Measurements from ENCODE around the gene RAB43. TPM values are rescaled to one million over a fixed set of nuclear protein-coding genes. Genes with fewer than 3 reads are reported as not detected.

RAB43 gene
- total RNA-seq, 1 experiment from 2014 or later: 2.9 TPM

DNA sequence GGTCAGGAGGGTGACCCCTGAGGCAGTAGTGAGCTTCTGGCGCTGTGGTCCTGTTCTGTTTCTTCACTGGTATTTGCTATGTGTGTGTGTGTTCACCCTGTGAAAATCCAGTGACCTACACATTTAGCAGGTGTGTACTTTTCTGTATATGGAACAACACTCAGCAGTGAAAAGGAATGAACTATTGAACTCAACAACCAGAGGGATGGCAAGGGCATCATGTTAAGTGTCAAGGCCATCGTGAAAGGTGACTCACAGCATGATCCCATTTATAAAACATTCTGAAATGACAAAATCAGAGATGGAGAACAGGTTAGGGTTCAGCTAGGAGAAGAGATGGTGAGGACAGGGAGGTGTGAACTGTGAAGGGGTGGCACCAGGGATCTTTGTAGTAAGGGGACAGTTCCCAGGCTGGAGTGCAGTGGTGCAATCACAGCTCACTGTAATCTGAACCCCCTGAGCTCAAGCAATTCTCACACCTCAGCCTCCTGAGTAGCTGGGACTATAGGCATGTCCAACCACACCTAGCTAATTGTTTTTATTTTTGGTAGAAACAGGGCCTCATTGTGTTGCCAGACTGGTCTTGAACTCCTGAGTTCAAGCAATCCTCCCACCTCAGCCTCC, 10.0 kb upstream of the RAB43 start:
- BruUV-seq (replicated peaks): no TSS peak
- intact Hi-C loops (cut with micrococcal nuclease; ENCODE audit: unreplicated experiment): no loop called here
- peaks cover 48% of the 10 kb centered on the region for H3K36me3 ChIP-seq (ENCODE audit: insufficient read depth, low read length, poor library complexity, severe bottlenecking)
- no peak overlapping the region for H3K4me3 ChIP-seq (ENCODE audit: low read depth, low read length, poor library complexity, severe bottlenecking)
- H3K9me3 ChIP-seq (ENCODE audit: low read depth, low read length, poor library complexity, severe bottlenecking): no peaks in the 10 kb centered on the region
- H3K27ac ChIP-seq (ENCODE audit: low read depth, low read length, poor library complexity, severe bottlenecking): no peak overlapping the region
- TF ChIP-seq CTCF (conservative IDR thresholded peaks at IDR 0.05; ENCODE audit: low read depth, low read length): no peak
- TF ChIP-seq EZH2 (IDR thresholded peaks at IDR 0.05; ENCODE audit: borderline replicate concordance, low read depth, low read length, poor library complexity, severe bottlenecking): no peak
- H3K27me3 ChIP-seq (replicated peaks; ENCODE audit: insufficient read depth, low read depth, low read length, poor library complexity): no peaks in the 10 kb centered on the region
- POLR2A ChIA-PET (ENCODE audit: low non-redundant PET): no interaction called here
- CTCF ChIA-PET: no interaction called here
- no peak for DNase-seq (ENCODE audit: low spot score)
- H3K4me1 ChIP-seq (ENCODE audit: insufficient read depth, low read length, poor library complexity, severe bottlenecking): no peaks in the 10 kb centered on the region

DNA sequence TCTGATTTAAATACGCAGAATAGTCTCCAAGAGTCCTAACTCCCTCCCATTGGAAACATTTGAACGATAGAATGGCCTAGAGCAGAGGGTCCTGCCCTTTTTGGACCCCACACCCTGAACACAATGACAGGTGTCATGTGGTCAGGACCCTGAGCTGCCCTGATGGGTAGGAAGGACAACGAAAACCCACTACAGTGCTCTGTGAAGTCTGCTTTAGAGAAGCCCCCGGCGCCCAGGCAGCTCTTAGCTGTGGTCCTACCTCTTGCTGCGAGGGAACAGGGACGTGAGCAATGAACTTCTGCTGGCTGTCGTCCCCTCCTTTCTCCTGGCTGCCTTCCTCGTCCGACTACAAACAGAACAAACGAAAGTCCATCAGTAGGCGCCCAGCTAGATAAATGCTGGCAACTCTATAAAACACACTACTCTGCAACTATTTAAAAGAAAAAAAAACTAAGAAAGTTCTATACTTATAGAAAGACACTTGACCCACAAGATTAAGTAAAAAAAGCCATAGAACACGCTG, 8.7 kb upstream of the RAB43 start:
- Histone ChIP-seq H3K4me3 (ENCODE audit: low read depth, low read length, poor library complexity, severe bottlenecking) (no peak overlapping the region), H3K9me3 (ENCODE audit: low read depth, low read length, poor library complexity, severe bottlenecking) (no peaks in the 10 kb centered on the region), H3K27me3 (replicated peaks; ENCODE audit: insufficient read depth, low read depth, low read length, poor library complexity) (no peaks in the 10 kb centered on the region), H3K27ac (ENCODE audit: low read depth, low read length, poor library complexity, severe bottlenecking) (no peak overlapping the region), H3K4me1 (ENCODE audit: insufficient read depth, low read length, poor library complexity, severe bottlenecking) (no peaks in the 10 kb centered on the region), H3K36me3 (ENCODE audit: insufficient read depth, low read length, poor library complexity, severe bottlenecking) (peaks cover 48% of the 10 kb centered on the region)
- BruUV-seq (replicated peaks): no TSS peak
- no peak for TF ChIP-seq CTCF (conservative IDR thresholded peaks at IDR 0.05; ENCODE audit: low read depth, low read length)
- TF ChIP-seq EZH2 (IDR thresholded peaks at IDR 0.05; ENCODE audit: borderline replicate concordance, low read depth, low read length, poor library complexity, severe bottlenecking): no peak
- no peak for DNase-seq (ENCODE audit: low spot score)
- intact Hi-C loops (cut with micrococcal nuclease; ENCODE audit: unreplicated experiment): no loop called here
- ChIA-PET CTCF (no interaction called here), POLR2A (ENCODE audit: low non-redundant PET) (interaction anchor here (0.5 kb wide), 1 partner anchor 103 kb away, joined by 3 read pairs; no protein-coding TSS in a partner anchor)

DNA sequence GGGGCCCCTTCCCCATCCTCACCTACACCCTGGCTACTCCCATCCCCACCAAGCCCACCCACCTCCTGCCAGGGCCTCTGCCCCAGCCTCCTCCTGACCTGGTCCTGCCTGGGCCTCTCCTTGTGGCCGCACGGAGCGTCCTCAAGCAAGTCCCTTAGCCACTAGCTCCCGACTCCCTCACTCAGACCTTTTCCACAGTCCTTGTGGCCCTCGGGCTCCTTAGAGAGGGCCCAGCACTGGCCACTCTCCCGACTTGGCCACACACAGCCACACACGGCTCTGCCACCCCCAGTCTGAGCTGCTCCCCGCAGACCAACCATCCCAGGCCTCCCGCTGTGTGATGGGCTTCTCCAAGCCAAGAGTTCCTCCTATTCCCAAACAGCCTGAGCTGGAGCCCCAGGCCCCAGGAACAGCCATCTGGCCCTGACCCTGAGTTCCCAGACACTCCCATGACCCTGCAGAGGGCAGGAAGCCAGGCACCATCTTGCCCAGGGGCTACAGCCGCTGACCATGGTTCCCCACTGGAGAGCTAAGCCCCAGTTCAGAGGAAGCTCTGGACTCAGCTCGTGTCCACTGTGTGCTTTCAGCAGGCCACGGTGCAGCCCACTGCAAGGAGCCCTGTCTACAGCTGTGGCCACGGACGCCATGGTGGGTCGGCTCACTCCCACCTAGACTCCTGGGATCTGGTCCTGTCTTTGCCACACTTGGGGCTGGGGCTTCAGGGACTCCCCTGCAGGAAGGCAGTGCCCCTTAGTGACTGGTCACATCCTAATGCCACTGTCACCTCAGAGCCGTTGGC, 7.0 kb upstream of the RAB43 start:
- no TSS peak for BruUV-seq (replicated peaks)
- ChIA-PET POLR2A (ENCODE audit: low non-redundant PET) (no interaction called here), CTCF (no interaction called here)
- H3K4me1 ChIP-seq (ENCODE audit: insufficient read depth, low read length, poor library complexity, severe bottlenecking): no peaks in the 10 kb centered on the region
- intact Hi-C loops (cut with micrococcal nuclease; ENCODE audit: unreplicated experiment): no loop called here
- H3K4me3 ChIP-seq (ENCODE audit: low read depth, low read length, poor library complexity, severe bottlenecking): no peak overlapping the region
- peaks cover 39% of the 10 kb centered on the region for H3K36me3 ChIP-seq (ENCODE audit: insufficient read depth, low read length, poor library complexity, severe bottlenecking)
- TF ChIP-seq EZH2 (IDR thresholded peaks at IDR 0.05; ENCODE audit: borderline replicate concordance, low read depth, low read length, poor library complexity, severe bottlenecking) (no peak), CTCF (conservative IDR thresholded peaks at IDR 0.05; ENCODE audit: low read depth, low read length) (no peak)
- no peaks in the 10 kb centered on the region for H3K9me3 ChIP-seq (ENCODE audit: low read depth, low read length, poor library complexity, severe bottlenecking)
- H3K27ac ChIP-seq (ENCODE audit: low read depth, low read length, poor library complexity, severe bottlenecking): no peak overlapping the region
- no peaks in the 10 kb centered on the region for H3K27me3 ChIP-seq (replicated peaks; ENCODE audit: insufficient read depth, low read depth, low read length, poor library complexity)
- DNase-seq (ENCODE audit: low spot score): no peak
